Prostate gland (tissue), 2 donors: ENCODE results near the gene CD82.

Experiments
- POLR2A ChIP-seq: fragments of 450-650 bp; IDR thresholded peaks from one replicate; pipeline ENCODE4 v1.6.1; 2016; ENCODE audit warnings: antibody characterized with exemption, mild to moderate bottlenecking
- POLR2AphosphoS5 ChIP-seq: sonication (generic); formaldehyde crosslinking; IDR thresholded peaks from one replicate; pipeline ENCODE4 v1.6.1; 2017; ENCODE audit warnings: antibody characterized with exemption
- TF ChIP-seq, protein P1 (sequence below), 4 experiments: fragments of 200-600 bp in 2 of 4; fragments of 450-650 bp in 2 of 4; sonication (generic) in 2 of 4; IDR thresholded peaks; 1 replicate in 3 of 4; 2 replicates in 1 of 4; pipeline ENCODE4 v1.5.1; 2016 to 2019; ENCODE audit warnings: antibody characterized with exemption in 4 of 4, mild to moderate bottlenecking in 2 of 4, moderate library complexity in 2 of 4

- TF ChIP-seq POLR2A (no peak), POLR2AphosphoS5 (no peak)
- TF ChIP-seq, protein P1, sequence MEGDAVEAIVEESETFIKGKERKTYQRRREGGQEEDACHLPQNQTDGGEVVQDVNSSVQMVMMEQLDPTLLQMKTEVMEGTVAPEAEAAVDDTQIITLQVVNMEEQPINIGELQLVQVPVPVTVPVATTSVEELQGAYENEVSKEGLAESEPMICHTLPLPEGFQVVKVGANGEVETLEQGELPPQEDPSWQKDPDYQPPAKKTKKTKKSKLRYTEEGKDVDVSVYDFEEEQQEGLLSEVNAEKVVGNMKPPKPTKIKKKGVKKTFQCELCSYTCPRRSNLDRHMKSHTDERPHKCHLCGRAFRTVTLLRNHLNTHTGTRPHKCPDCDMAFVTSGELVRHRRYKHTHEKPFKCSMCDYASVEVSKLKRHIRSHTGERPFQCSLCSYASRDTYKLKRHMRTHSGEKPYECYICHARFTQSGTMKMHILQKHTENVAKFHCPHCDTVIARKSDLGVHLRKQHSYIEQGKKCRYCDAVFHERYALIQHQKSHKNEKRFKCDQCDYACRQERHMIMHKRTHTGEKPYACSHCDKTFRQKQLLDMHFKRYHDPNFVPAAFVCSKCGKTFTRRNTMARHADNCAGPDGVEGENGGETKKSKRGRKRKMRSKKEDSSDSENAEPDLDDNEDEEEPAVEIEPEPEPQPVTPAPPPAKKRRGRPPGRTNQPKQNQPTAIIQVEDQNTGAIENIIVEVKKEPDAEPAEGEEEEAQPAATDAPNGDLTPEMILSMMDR (IDR thresholded peaks at IDR 0.05), result no peak
Observed at GRCh38 chr11:44601471-44602370, 36.3 kb downstream of the CD82 start.
